ENCODE measurements around the gene RB1. TPM values are rescaled to one million over a fixed set of nuclear protein-coding genes. Genes with fewer than 3 reads are reported as not detected.
"Not testable (repeated sequence)": the region's sequence is repeated elsewhere in the genome, so short reads cannot be mapped to it uniquely, and the experiment has no call there.

Gene RB1
- total RNA-seq, 1 donor from 2014 or later = 35.4 TPM

DNA sequence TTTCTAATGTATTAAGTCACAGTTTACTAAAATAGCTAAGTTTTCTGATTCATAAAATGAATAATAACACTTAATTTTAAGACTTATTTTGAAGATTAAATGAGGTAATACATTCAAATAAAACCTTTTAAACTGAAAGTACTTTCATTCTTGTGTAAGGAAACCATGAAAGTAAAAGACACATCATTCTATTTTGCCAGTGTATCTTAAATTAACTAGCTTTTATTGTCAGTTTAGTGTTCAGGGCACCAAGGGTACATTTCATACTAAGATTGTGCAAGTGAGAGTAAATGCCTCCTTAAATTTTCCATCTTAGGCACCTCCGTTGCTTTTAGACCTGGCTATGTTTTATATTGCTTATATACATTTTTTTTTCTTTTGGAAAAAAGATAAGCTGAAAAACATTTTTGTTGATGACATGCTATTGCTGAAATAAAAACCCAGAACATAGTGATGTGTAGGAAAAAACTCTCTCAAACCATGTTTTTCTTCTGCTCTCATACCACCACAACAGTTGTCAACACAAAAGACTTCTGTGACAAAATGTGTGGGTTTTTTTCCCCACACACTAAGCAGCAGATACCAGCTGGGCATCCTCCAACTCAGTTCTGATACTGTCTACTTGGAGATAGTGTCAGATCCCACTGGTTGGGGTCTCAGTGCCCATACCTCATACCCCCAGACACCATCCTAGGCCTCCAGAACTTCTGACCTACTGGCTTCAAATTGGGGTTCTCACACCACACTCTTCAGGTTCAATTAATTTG, 140.1 kb downstream of the RB1 start:
- no peak overlapping the region for H3K4me3 ChIP-seq (ENCODE audit: low read depth, low read length)
- TF ChIP-seq, protein P1, sequence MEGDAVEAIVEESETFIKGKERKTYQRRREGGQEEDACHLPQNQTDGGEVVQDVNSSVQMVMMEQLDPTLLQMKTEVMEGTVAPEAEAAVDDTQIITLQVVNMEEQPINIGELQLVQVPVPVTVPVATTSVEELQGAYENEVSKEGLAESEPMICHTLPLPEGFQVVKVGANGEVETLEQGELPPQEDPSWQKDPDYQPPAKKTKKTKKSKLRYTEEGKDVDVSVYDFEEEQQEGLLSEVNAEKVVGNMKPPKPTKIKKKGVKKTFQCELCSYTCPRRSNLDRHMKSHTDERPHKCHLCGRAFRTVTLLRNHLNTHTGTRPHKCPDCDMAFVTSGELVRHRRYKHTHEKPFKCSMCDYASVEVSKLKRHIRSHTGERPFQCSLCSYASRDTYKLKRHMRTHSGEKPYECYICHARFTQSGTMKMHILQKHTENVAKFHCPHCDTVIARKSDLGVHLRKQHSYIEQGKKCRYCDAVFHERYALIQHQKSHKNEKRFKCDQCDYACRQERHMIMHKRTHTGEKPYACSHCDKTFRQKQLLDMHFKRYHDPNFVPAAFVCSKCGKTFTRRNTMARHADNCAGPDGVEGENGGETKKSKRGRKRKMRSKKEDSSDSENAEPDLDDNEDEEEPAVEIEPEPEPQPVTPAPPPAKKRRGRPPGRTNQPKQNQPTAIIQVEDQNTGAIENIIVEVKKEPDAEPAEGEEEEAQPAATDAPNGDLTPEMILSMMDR (conservative IDR thresholded peaks at IDR 0.05; ENCODE audit: low read depth, low read length) = no peak
- DNase-seq (ENCODE audit: low read depth) = no peak

DNA sequence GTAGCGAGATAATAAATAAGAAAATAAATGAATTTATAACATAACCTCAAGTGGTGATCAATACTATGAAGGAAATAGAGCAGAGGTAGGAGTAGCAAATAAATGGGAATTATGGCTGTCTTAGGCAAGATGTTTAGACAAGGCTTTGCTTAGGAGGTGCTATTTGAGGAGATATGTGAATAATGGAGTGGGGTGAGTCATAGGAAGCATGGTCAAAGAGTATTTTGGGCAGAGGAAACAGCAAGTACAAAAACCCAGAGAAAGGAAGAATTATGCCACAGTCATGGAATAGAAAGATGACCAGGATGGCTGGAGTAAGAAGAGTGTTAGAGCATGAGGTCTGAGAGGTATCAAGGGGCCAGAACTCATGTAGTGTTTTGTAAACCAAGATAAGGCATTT, 142.9 kb downstream of the RB1 start:
- DNase-seq (ENCODE audit: low read depth) = no peak
- no peak overlapping the region for H3K4me3 ChIP-seq (ENCODE audit: low read depth, low read length)
- TF ChIP-seq, protein P1 (conservative IDR thresholded peaks at IDR 0.05; ENCODE audit: low read depth, low read length) = no peak

DNA sequence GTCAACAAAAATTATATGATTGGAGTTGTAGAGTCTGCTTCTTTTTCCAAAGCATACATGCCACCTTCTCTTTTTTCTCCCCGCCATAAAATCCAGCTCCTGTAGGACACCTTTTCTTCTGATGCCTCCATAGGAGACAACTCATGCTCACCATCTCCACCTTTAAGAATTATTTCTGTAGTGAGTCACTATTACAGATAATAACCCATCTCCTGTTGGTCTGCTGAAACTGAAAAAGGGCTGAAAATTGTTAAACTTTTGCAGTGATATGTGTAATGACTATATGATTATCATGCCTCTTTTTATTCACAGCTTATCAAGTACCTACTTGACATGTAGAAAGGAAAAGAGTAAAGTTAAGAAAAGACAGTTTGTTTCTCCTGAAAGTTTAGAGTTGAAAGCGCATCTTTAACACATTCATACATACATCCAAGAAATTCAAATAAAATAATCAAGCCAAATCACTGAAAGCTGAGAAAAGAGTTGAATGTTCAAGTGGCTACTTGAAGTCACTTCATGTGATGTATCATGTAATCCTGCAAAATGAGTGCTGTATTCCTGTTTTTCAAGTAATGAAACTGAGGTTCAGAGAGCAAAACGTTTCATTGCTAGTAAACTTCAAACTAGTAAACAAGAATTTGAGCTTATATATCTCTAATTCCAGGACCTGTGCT, 144.9 kb downstream of the RB1 start:
- TF ChIP-seq, protein P1 (conservative IDR thresholded peaks at IDR 0.05; ENCODE audit: low read depth, low read length) = no peak
- DNase-seq (ENCODE audit: low read depth) = no peak
- H3K4me3 ChIP-seq (ENCODE audit: low read depth, low read length) = no peak overlapping the region

DNA sequence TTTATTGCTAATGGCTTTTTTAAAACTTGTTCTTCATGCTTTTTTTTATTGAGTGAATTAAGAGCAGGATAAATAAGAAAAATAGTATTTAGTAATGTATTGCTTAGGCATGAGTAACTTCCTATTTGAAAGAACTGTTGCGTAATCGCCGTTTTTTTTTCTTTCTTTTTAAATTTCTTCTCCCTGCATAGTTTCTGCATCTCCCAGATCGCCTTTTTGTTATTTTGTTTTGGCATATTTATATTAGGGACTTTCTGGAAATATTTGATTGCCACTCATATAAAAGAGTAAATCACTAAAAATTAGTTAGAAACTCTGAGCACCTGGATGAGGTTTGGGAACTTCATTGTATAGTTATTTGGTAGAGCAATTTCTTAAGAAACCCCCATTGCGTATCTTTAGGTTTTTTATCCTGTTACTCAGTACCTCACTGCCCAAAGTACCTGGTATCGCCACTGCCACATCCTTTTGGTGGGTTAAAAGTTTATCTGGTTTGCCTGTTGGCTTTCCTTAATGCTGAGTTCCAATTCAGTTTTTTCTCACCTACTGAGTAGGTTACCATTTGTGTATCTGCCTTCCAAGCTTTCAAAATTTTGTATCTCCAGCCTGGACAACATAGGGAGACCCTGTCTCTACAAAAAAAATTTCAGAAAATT, 145.5 kb downstream of the RB1 start:
- H3K4me3 ChIP-seq (ENCODE audit: low read depth, low read length) = no peak overlapping the region
- TF ChIP-seq, protein P1 (conservative IDR thresholded peaks at IDR 0.05; ENCODE audit: low read depth, low read length) = no peak
- DNase-seq (ENCODE audit: low read depth) = no peak

DNA sequence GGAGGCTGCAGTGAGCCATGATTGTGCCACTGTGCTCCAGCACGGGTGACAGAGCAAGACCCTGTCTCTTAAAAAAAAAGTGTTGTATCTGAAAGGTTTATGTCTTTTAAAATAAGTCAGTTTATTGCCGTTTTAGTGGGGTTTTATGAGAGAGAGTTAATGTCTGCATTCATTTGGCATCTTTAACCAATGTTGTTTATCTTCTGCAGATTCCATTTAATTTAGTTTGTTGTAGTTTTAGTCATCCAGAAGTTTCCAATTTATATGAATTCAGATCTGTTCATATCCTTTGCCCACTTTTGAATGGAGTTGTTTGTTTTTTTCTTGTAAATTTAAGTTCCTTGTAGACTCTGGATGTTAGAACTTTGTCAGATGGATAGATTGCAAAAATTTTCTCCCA, 146.1 kb downstream of the RB1 start:
- TF ChIP-seq, protein P1 (conservative IDR thresholded peaks at IDR 0.05; ENCODE audit: low read depth, low read length) = no peak
- no peak for DNase-seq (ENCODE audit: low read depth)
- no peak overlapping the region for H3K4me3 ChIP-seq (ENCODE audit: low read depth, low read length)

DNA sequence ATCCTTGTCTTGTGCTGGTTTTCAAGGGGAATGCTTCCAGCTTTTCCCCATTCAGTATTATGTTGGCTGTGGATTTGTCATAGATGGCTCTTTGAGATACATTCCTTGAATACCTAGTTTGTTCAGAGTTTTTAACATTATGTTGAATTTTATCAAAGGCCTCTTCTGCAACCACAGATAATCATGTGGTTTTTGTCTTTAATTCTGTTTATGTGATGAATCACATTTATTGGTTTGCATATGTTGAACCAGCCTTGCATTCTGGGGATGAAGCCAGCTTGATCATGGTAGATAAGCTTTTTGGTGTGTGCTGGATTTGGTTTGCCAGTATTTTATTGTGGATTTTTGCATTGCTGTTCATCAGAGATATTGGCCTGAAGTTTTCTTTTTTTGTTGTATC, 147.6 kb downstream of the RB1 start:
- DNase-seq (ENCODE audit: low read depth) = not testable (repeated sequence)

DNA sequence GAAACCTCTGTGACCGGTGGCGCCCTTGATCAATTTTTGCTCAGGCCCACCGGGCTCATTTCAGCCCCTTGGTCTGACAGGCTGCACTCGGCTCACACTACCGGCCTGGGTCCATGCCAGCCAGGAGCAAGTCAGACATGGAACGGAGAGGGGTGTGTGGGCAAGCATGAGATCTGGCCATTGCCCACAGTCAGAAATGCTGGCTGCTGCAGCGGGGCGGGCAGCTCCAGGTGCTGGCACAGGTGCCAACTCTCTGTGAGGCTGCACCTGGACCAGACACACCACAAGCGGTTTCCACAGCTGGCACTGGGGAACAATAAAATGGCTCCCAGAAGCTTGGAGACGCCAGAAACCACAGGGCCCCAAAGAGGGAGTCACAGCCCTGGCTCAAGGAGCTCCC, 153.0 kb downstream of the RB1 start:
- H3K4me3 ChIP-seq (ENCODE audit: low read depth, low read length) = no peak overlapping the region
- TF ChIP-seq, protein P1 (conservative IDR thresholded peaks at IDR 0.05; ENCODE audit: low read depth, low read length) = no peak
- no peak for DNase-seq (ENCODE audit: low read depth)

More for the DNA sequence above, 147.6 kb downstream of the RB1 start:
- H3K4me3 ChIP-seq (ENCODE audit: low read depth, low read length) = not testable (repeated sequence)

Data from epithelial cell of proximal tubule (primary cell).